GM20000 (cell line): Measurements from ENCODE around the gene KCNMA1.

ENCODE experiments used
- DNase-seq: peaks from one replicate; pipeline ENCODE4 v3.0.0; 2012; ENCODE audit warnings: low spot score
- CTCF ChIP-seq: IDR thresholded peaks from 2 replicates; pipeline ENCODE4 v1.5.1; 2012; ENCODE audit warnings: mild to moderate bottlenecking, control low read depth; ENCODE audit errors: extremely low read depth, missing control alignments

Gene KCNMA1

DNA sequence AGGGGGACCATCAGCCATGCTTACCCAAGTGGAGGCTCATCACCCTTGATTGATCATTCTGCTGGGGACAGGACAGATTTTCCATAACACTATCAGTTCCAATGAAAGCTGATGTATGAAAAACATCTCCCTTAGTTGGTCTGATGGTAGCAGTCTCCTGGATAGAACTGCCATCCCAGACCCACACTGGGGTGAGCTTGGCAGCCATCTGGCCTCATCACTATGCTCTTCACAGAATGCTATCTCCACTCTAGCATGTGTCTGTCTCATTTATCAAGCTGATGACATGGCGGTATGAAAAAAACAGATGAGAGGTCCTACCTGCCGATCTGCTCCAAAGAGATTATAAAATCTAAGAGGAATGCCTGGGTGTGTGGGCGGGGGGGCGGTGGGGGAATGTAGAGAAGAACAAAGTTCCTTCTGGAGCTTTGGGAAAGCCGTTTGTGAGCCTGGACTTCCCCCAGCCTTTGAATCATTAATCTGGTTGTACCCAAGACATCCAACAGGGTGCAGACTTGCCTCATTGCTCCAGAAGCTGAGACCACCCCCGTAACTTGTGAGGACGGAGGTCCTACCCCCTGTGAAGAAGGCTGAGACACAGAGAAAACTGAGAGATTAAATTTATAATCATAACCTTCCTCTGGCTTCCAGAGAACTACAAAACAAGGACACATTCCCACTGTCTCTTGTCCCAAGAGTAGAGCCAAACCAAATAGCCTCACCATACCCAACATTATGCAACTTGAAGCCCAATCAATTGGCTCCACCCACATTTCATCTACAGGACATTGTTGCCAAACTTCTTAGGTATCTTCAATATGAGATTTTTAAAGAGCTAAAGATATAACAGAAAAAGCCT is 340.8 kb downstream of the KCNMA1 start:
- no peak for TF ChIP-seq CTCF
- DNase-seq: no peak

GRCh38 chr10:77293773-77294172 is 343.8 kb downstream of the KCNMA1 start:
- no peak for TF ChIP-seq CTCF
- no peak for DNase-seq

- DNase-seq: no peak
- no peak for TF ChIP-seq CTCF
Measured at GRCh38 chr10:77293347-77293746, 344.3 kb downstream of the KCNMA1 start.

DNA sequence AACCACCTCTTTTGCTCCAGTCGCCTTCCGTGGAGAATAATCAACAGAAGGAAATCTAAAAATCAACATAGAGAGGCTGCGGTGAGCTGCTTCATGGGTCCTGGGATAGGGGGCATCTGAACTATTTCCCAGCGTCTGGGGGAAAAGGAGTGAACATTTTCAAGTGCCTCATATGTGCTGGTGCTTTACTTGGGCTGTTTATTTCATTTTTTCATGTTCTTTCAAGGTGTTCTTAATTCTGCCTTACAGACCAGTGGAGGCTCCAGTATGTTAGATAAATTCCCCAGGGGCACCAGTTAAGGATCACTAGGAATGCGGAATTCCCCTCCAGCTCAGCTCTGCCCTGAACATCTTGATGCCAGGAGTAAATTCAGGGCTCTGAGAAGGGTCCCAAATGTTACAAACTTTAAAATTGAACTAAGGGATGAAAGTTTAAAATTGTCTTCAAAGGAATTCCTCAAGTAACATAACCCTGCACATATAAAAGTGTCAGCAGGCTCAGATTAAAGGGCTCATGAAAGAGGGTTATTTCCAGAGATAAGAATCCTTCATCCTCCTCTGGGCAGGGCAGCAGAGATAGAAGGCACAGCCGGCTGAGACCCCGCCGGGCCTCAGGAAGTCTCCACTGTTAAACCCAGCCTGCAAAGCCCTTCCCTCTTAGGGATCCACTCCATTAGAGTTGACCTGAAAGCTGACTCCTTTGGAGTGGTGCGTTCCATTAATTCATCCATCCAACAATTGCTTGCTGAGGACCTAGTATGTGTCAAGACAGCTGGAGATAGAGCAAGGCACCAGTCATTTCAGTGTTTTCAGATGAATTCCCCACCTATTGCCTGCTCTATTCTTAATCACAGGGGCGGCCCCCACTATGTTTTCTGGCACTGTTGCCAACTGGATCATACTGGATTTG is 345.8 kb downstream of the KCNMA1 start:
- DNase-seq: no peak
- TF ChIP-seq CTCF: no peak

DNA sequence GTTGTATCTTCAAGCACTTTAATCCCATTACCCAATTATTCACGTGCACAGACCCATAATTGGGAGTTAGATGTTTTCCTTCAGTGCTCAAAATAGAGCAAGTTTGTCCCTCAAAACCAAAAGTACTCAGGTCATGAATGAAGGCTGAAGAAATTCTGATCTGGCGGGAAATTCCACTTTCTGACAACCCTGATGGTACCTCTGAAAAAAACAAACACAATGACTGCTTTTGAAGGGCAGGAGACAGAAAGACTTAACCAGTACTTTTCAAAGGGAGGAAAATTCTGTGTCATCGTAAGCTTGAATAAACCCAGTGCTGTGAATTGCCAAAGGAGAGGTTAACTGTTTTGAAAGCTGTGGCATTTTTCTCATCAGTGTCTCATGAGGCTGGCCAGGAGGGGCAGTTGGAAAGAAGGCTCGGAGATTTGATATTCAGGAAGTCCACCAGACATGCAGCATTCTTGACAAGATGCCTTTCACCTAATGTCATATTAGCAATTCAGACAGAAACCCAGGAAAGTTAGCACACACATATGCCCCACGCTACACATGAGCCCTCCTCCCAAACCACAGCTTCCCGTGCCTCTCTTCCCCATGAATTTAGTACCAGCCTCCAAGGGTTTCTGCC is 347.0 kb downstream of the KCNMA1 start:
- TF ChIP-seq CTCF: no peak

GRCh38 chr10:77289790-77290189 is 347.8 kb downstream of the KCNMA1 start:
- no peak for DNase-seq
- TF ChIP-seq CTCF: no peak

More for the DNA sequence above, 347.0 kb downstream of the KCNMA1 start:
- DNase-seq: no peak
